Prostate gland (tissue), 2 donors: ENCODE results near the gene TEC. TPM values are rescaled to one million over a fixed set of nuclear protein-coding genes. Genes with fewer than 3 reads are reported as not detected.

Experiments used
- DNase-seq: peaks from one replicate; pipeline ENCODE4 v3.0.0-alpha.2; 2019; ENCODE audit warnings: low spot score
- H3K27ac ChIP-seq, 2 donors: fragments of 200-600 bp; sonication (generic); 2 replicates each; pipeline ENCODE4 v1.5.1; 2017 to 2019
- H3K27me3 ChIP-seq: fragments of 200-600 bp; sonication (generic); replicated peaks from 2 replicates; pipeline ENCODE4 v1.5.1; 2019; ENCODE audit not compliant: insufficient read depth
- H3K36me3 ChIP-seq, 2 donors: fragments of 200-600 bp; sonication (generic); 1 replicate in 1 of 2; 2 replicates in 1 of 2; pipeline versions ENCODE4 v1.5.1 to v1.8.1; 2017 to 2019
- H3K4me1 ChIP-seq: fragments of 200-600 bp; sonication (generic); replicated peaks from 2 replicates; pipeline ENCODE4 v1.5.1; 2019
- H3K4me3 ChIP-seq, 2 donors: fragments of 200-600 bp; sonication (generic); 2 replicates each; pipeline ENCODE4 v1.5.1; 2017 to 2019
- H3K9me3 ChIP-seq: fragments of 200-600 bp; sonication (generic); 2 replicates; pipeline ENCODE4 v1.5.1; 2017
- CTCF ChIP-seq, 4 experiments: fragments of 200-600 bp in 2 of 4; fragments of 450-650 bp in 2 of 4; sonication (generic) in 2 of 4; IDR thresholded peaks; 1 replicate in 3 of 4; 2 replicates in 1 of 4; pipeline ENCODE4 v1.5.1; 2016 to 2019; ENCODE audit warnings: antibody characterized with exemption in 4 of 4, mild to moderate bottlenecking in 2 of 4, moderate library complexity in 2 of 4
- POLR2A ChIP-seq: fragments of 450-650 bp; IDR thresholded peaks from one replicate; pipeline ENCODE4 v1.6.1; 2016; ENCODE audit warnings: antibody characterized with exemption, mild to moderate bottlenecking
- POLR2AphosphoS5 ChIP-seq: sonication (generic); formaldehyde crosslinking; IDR thresholded peaks from one replicate; pipeline ENCODE4 v1.6.1; 2017; ENCODE audit warnings: antibody characterized with exemption
- WGBS: methylation state at CpG from one replicate; pipeline ENCODE4 v1.1.5; 2018; 5-methylcytosine and 5-hydroxymethylcytosine counted together
- intact Hi-C: fragments of 100-400 bp; cut with DNase I; formaldehyde crosslinking; loops from one replicate; pipeline ENCODE4 v1.14.2; 2022
- total RNA-seq, 2 donors: library from RNA; depleted of rRNA; stranded (reverse); fragments of >200 nt; gene quantifications; one replicate each; pipeline ENCODE4 v1.1.0, GENCODE V29; 2016

TEC gene
- total RNA-seq, 2 donors from 2014 or later = 0.96 to 6.4 TPM

- Histone ChIP-seq H3K27me3 (no peaks in the 10 kb centered on the region), H3K4me3 (no peak overlapping the region), H3K9me3 (no peaks in the 10 kb centered on the region), H3K27ac (no peak overlapping the region), H3K4me1 (no peaks in the 10 kb centered on the region), H3K36me3 (no peaks in the 10 kb centered on the region)
- no peak for TF ChIP-seq CTCF (IDR thresholded peaks at IDR 0.05)
- TF ChIP-seq POLR2A = no peak
- TF ChIP-seq POLR2AphosphoS5 = no peak
- no peak for DNase-seq
- 56% methylated on average over 5 of the region's 5 CpGs for WGBS
- intact Hi-C loops = no loop called here
Observed at GRCh38 chr4:48307528-48307927, 37.9 kb upstream of the TEC start.

DNA sequence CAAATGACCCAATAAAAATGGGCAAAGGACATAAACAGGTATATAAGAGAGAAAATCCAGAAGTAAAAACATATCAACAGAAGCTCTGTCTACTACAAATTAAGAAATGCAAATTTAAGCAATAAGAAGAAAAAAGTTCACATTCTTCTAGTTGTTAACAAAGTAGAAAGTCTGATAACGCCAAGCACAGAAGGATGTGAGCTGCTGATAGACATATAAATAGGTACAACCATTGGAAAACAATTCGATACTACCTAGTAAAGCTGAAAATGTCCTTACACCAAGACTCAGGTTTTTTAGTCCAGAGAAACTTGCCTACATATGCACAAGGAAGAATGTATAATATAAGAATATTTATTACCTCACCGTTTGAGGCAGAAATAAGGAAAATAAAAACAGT, 35.9 kb upstream of the TEC start:
- no peaks in the 10 kb centered on the region for H3K9me3 ChIP-seq
- H3K36me3 ChIP-seq = no peaks in the 10 kb centered on the region
- 67% methylated on average over 3 of the region's 3 CpGs for WGBS
- TF ChIP-seq POLR2AphosphoS5 (no peak), CTCF (IDR thresholded peaks at IDR 0.05) (no peak), POLR2A (no peak)
- H3K4me3 ChIP-seq = no peak overlapping the region
- intact Hi-C loops = no loop called here
- H3K27ac ChIP-seq = no peak overlapping the region
- no peak for DNase-seq
- no peaks in the 10 kb centered on the region for H3K4me1 ChIP-seq
- no peaks in the 10 kb centered on the region for H3K27me3 ChIP-seq

GRCh38 chr4:48300004-48300403, 30.4 kb upstream of the TEC start:
- no peaks in the 10 kb centered on the region for H3K9me3 ChIP-seq
- H3K4me3 ChIP-seq = no peak overlapping the region
- H3K4me1 ChIP-seq = no peaks in the 10 kb centered on the region
- no peaks in the 10 kb centered on the region for H3K36me3 ChIP-seq
- TF ChIP-seq POLR2A (no peak), POLR2AphosphoS5 (no peak), CTCF (IDR thresholded peaks at IDR 0.05) (no peak)
- 51% methylated on average over 2 of the region's 2 CpGs for WGBS
- intact Hi-C loops = no loop called here
- H3K27me3 ChIP-seq = no peaks in the 10 kb centered on the region
- DNase-seq = no peak
- H3K27ac ChIP-seq = no peak overlapping the region

DNA sequence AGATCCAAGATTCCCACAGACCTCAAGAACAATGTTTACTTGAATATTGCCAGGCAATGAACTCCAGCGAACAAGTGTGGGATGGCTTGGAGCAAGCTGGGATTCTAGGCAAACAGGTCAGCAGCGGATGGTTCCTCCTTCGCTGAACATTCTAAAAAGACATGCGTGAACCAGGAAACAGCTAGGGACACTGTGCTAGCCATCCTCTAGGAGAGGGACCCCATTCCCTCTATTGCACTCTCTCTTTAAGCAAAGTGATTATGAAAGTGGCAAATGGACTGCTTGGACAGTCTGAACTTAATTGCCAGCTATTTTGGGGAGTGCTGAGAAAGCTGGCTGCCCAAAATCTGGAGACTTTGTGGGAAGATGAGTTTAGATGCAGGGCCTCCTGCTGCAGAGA, 29.9 kb upstream of the TEC start:
- Histone ChIP-seq H3K36me3 (no peaks in the 10 kb centered on the region), H3K4me3 (no peak overlapping the region), H3K4me1 (no peaks in the 10 kb centered on the region), H3K27ac (no peak overlapping the region), H3K9me3 (no peaks in the 10 kb centered on the region), H3K27me3 (no peaks in the 10 kb centered on the region)
- TF ChIP-seq POLR2A (no peak), CTCF (IDR thresholded peaks at IDR 0.05) (no peak), POLR2AphosphoS5 (no peak)
- no peak for DNase-seq
- intact Hi-C loops = no loop called here
- 65% methylated on average over 4 of the region's 4 CpGs for WGBS

DNA sequence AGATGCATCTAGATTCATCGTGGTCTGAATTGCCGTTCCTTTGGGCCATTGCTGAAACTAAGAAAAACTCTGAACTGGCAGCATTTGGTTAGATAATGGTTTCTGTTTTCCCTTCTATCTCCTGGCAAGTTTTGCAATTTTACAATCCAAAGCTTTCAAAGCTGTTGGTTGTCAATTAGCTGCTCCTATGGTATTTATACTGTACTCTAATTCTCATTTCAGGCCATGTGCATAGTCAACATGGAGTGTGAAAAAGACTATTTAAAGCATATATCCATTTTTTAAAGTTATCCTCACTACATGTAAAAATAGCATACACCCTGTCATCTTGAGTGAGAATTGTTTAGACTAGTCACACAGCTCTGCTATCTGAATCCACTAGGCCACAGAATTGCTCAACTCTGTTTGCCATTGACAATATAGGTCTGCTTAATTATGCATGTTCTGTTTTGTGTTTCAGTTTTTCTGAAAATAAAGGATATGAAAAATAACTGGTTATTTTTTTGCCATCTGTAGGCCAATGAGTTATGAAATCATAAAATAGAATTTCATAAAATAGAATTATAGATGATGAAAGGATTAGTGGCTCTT, 27.7 kb upstream of the TEC start:
- H3K27me3 ChIP-seq = no peaks in the 10 kb centered on the region
- WGBS = 95% methylated on average over 2 of the region's 2 CpGs
- no peak overlapping the region for H3K27ac ChIP-seq
- no peaks in the 10 kb centered on the region for H3K4me1 ChIP-seq
- TF ChIP-seq POLR2AphosphoS5 (no peak), CTCF (IDR thresholded peaks at IDR 0.05) (no peak), POLR2A (no peak)
- no peaks in the 10 kb centered on the region for H3K9me3 ChIP-seq
- no peaks in the 10 kb centered on the region for H3K36me3 ChIP-seq
- no peak for DNase-seq
- H3K4me3 ChIP-seq = no peak overlapping the region
- intact Hi-C loops = no loop called here
